Thoracic aorta (tissue), 2 donors: ENCODE data around the gene SLC9A4. TPM values are rescaled to one million over a fixed set of nuclear protein-coding genes. Genes with fewer than 3 reads are reported as not detected.

Experiments used
- ATAC-seq: fragments of 150-250 bp; one replicate; pipeline ENCODE4 v1.8.0; 2017; ENCODE audit warnings: low read depth; ENCODE audit not compliant: insufficient number of reproducible peaks, low FRiP score
- DNase-seq: peaks from one replicate; pipeline ENCODE4 v3.0.0-alpha.2; 2020; ENCODE audit warnings: low spot score
- H3K27ac ChIP-seq, 2 donors: fragments of 200-600 bp; sonication (generic); 1 replicate in 1 of 2; 2 replicates in 1 of 2; pipeline ENCODE4 v1.5.1; 2016; ENCODE audit warnings: mild to moderate bottlenecking in 2 of 2, moderate library complexity in 2 of 2
- H3K27me3 ChIP-seq: fragments of 200-600 bp; sonication (generic); replicated peaks from 2 replicates; pipeline ENCODE4 v1.6.0; 2016; ENCODE audit warnings: mild to moderate bottlenecking; ENCODE audit not compliant: insufficient read depth
- H3K36me3 ChIP-seq: fragments of 200-600 bp; sonication (generic); one replicate; pipeline ENCODE4 v1.5.1; 2016
- H3K4me1 ChIP-seq, 2 donors: fragments of 200-600 bp; sonication (generic); 1 replicate in 1 of 2; 2 replicates in 1 of 2; pipeline versions ENCODE4 v1.5.1 to v1.6.0; 2016; ENCODE audit warnings: low read depth in 2 of 2, mild to moderate bottlenecking in 1 of 2; ENCODE audit not compliant: control insufficient read depth in 1 of 2
- H3K4me3 ChIP-seq: fragments of 200-600 bp; sonication (generic); 2 replicates; pipeline ENCODE4 v1.5.1; 2016; ENCODE audit warnings: mild to moderate bottlenecking
- H3K9me3 ChIP-seq: fragments of 200-600 bp; sonication (generic); 2 replicates; pipeline ENCODE4 v1.5.1; 2016
- CTCF ChIP-seq: fragments of 200-600 bp; sonication (generic); IDR thresholded peaks from one replicate; pipeline ENCODE4 v1.5.1; 2019; ENCODE audit warnings: antibody characterized with exemption
- total RNA-seq, 2 donors: library from RNA; depleted of rRNA; stranded (reverse); fragments of >200 nt; gene quantifications; one replicate each; pipeline versions ENCODE4 v1.1.0 to v1.2.3, GENCODE V29; 2016

Gene SLC9A4
- total RNA-seq, 2 donors from 2014 or later, result 1.4 TPM; not detected in 1

- Histone ChIP-seq H3K4me3 (no peak overlapping the region), H3K4me1 (no peaks in the 10 kb centered on the region), H3K27ac (no peak overlapping the region), H3K27me3 (no peaks in the 10 kb centered on the region), H3K9me3 (no peaks in the 10 kb centered on the region), H3K36me3 (no peaks in the 10 kb centered on the region)
- no peak for DNase-seq
- no peak for TF ChIP-seq CTCF
- no peak for ATAC-seq
Measured at GRCh38 chr2:102508863-102509262, 35.8 kb downstream of the SLC9A4 start.

- no peak overlapping the region for H3K4me3 ChIP-seq
- TF ChIP-seq CTCF, result no peak
- ATAC-seq, result no peak
Measured at GRCh38 chr2:102509749-102510148, 36.7 kb downstream of the SLC9A4 start.

GRCh38 chr2:102510791-102511575, 38.0 kb downstream of the SLC9A4 start:
- Histone ChIP-seq H3K4me1 (peaks cover 4 to 7% of the 10 kb centered on the region in 2 donors), H3K36me3 (no peaks in the 10 kb centered on the region), H3K4me3 (no peak overlapping the region), H3K27ac (no peak overlapping the region), H3K9me3 (no peaks in the 10 kb centered on the region), H3K27me3 (no peaks in the 10 kb centered on the region)
- ATAC-seq, result no peak
- TF ChIP-seq CTCF, result no peak
- no peak for DNase-seq

More at GRCh38 chr2:102509749-102510148, 36.7 kb downstream of the SLC9A4 start:
- H3K4me1 ChIP-seq, result peaks cover 4 to 6% of the 10 kb centered on the region in 2 donors
- no peaks in the 10 kb centered on the region for H3K27me3 ChIP-seq
- H3K36me3 ChIP-seq, result no peaks in the 10 kb centered on the region
- H3K27ac ChIP-seq, result no peak overlapping the region
- no peaks in the 10 kb centered on the region for H3K9me3 ChIP-seq
- DNase-seq, result no peak

- Histone ChIP-seq H3K4me3 (no peak overlapping the region), H3K9me3 (no peaks in the 10 kb centered on the region), H3K27me3 (no peaks in the 10 kb centered on the region), H3K36me3 (no peaks in the 10 kb centered on the region), H3K4me1 (peaks cover 4 to 7% of the 10 kb centered on the region in 2 donors), H3K27ac (no peak overlapping the region)
- ATAC-seq (no peak), DNase-seq (no peak)
- TF ChIP-seq CTCF, result no peak
Measured at GRCh38 chr2:102512161-102512560, 39.1 kb downstream of the SLC9A4 start.

GRCh38 chr2:102513355-102513939, 40.4 kb downstream of the SLC9A4 start:
- H3K27ac ChIP-seq, result no peak overlapping the region
- H3K36me3 ChIP-seq, result no peaks in the 10 kb centered on the region
- no peak for DNase-seq
- H3K27me3 ChIP-seq, result no peaks in the 10 kb centered on the region
- no peak overlapping the region for H3K4me3 ChIP-seq
- TF ChIP-seq CTCF, result no peak
- peaks cover 4 to 7% of the 10 kb centered on the region in 2 donors for H3K4me1 ChIP-seq
- no peaks in the 10 kb centered on the region for H3K9me3 ChIP-seq
- no peak for ATAC-seq
